K562 (cell line): ENCODE results near the gene SLFNL1. TPM values are rescaled to one million over a fixed set of nuclear protein-coding genes. Genes with fewer than 3 reads are reported as not detected.

Source experiments
- ATAC-seq: fragments of 200-7000 bp; cut with Tn5 transposase; 3 replicates; pipeline ENCODE4 v1.9.1; 2020; ENCODE audit warnings: moderate library complexity
- BruUV-seq: library from RNA; stranded (reverse); fragments of 400-500 nt; replicated peaks from 2 replicates; lab custom pipeline; 2021; lab: Mats Ljungman, UMichigan
- CTCF ChIA-PET: fragments of 300-600 bp; formaldehyde crosslinking; extraction: SDS; loops from one replicate; lab custom pipeline; 2021; ENCODE audit warnings: low intra/inter-chr PET ratio; lab: Yijun Ruan, JAX
- POLR2A ChIA-PET: fragments of 300-600, 350-650 bp; sonication (Branson Sonifier 250); formaldehyde crosslinking; extraction: SDS; loops from one replicate; lab custom pipeline; 2021; ENCODE audit warnings: antibody characterized with exemption, inconsistent platforms; lab: Yijun Ruan, JAX
- DNase-seq, 4 experiments: peaks; one replicate each; pipeline versions ENCODE4 v3.0.0 to v3.0.0-alpha.2; 2011 to 2018; ENCODE audit warnings: low spot score in 3 of 4, mixed read lengths in 3 of 4; ENCODE audit errors: extremely low read depth in 1 of 4
- FAIRE-seq: peaks from 2 replicates; lab custom pipeline; 2011; peaks lifted over from hg19 to GRCh38; lab: Jason Lieb, UNC
- H2AFZ ChIP-seq: 2 replicates; pipeline ENCODE4 v1.6.0; 2011; ENCODE audit warnings: low read depth, low read length, control low read depth, inconsistent platforms
- H3K27ac ChIP-seq: fragments of 200-600 bp; 3 replicates; pipeline ENCODE4 v1.8.0; 2011; ENCODE audit warnings: low read depth, mild to moderate bottlenecking, control low read depth, inconsistent platforms, low read length, moderate library complexity, mixed read lengths; ENCODE audit errors: extremely low read depth
- H3K27me3 ChIP-seq, 2 experiments: fragments of 300-600 bp in 1 of 2; 2 replicates in 1 of 2; 3 replicates in 1 of 2; pipeline versions ENCODE4 v1.6.0 to v1.8.0; 2011; ENCODE audit warnings: inconsistent platforms in 2 of 2, low read length in 2 of 2, mild to moderate bottlenecking in 1 of 2, mixed read lengths in 1 of 2, moderate library complexity in 1 of 2; ENCODE audit not compliant: control insufficient read depth in 2 of 2, insufficient read depth in 2 of 2
- H3K36me3 ChIP-seq: fragments of 300-600 bp; 3 replicates; pipeline ENCODE4 v1.8.0; 2011; ENCODE audit warnings: mild to moderate bottlenecking, low read length, inconsistent platforms; ENCODE audit not compliant: control insufficient read depth, insufficient read depth
- H3K4me1 ChIP-seq, 2 experiments: fragments of 200-600 bp in 1 of 2; replicated peaks in 1 of 2; 2 replicates in 1 of 2; 3 replicates in 1 of 2; pipeline versions ENCODE4 v1.5.1 to v1.8.0; 2011; ENCODE audit warnings: inconsistent platforms in 2 of 2, low read length in 2 of 2, mild to moderate bottlenecking in 1 of 2, mixed read lengths in 1 of 2, moderate library complexity in 1 of 2; ENCODE audit not compliant: control insufficient read depth in 2 of 2, insufficient read depth in 2 of 2
- H3K4me2 ChIP-seq: 2 replicates; pipeline ENCODE4 v1.6.1; 2011; ENCODE audit warnings: low read length, control low read depth, inconsistent platforms, mixed read lengths; ENCODE audit not compliant: insufficient read depth
- H3K4me3 ChIP-seq: fragments of 200-600 bp; sonication (generic), shearing (Covaris generic); 2 replicates; pipeline ENCODE4 v1.5.1; 2016; ENCODE audit warnings: control low read depth, inconsistent platforms
- H3K79me2 ChIP-seq: fragments of 200-600 bp; 3 replicates; pipeline ENCODE4 v1.8.0; 2011; ENCODE audit warnings: low read length, inconsistent platforms; ENCODE audit not compliant: control insufficient read depth, insufficient read depth
- H3K9ac ChIP-seq, 2 experiments: 2 replicates each; pipeline versions ENCODE4 v1.6.0 to v1.6.1; 2011; ENCODE audit warnings: low read depth in 2 of 2, low read length in 2 of 2, control low read depth in 1 of 2, inconsistent platforms in 1 of 2, mild to moderate bottlenecking in 1 of 2, mixed read lengths in 1 of 2; ENCODE audit not compliant: insufficient read depth in 1 of 2
- H3K9me1 ChIP-seq: one replicate; pipeline ENCODE4 v1.6.0; 2011; ENCODE audit warnings: inconsistent platforms, mild to moderate bottlenecking, low read length, moderate library complexity; ENCODE audit not compliant: control insufficient read depth, insufficient read depth
- H3K9me3 ChIP-seq: replicated peaks from 2 replicates; pipeline ENCODE4 v1.5.1; 2011; ENCODE audit warnings: low read depth, low read length, inconsistent platforms; ENCODE audit not compliant: control insufficient read depth, insufficient read depth
- H4K20me1 ChIP-seq: replicated peaks from 2 replicates; pipeline ENCODE4 v1.6.1; 2011; ENCODE audit warnings: low read length, inconsistent platforms, mixed read lengths; ENCODE audit not compliant: control insufficient read depth, insufficient read depth
- CAMTA2 ChIP-seq: fragments of 250-450 bp; sonication (Bioruptor Pico); conservative IDR thresholded peaks from 2 replicates; pipeline ENCODE4 v1.5.1; 2022
- DMBX1 ChIP-seq: fragments of 250-450 bp; sonication (Bioruptor Pico); IDR thresholded peaks from 2 replicates; pipeline ENCODE4 v1.8.0; 2022; ENCODE audit warnings: inconsistent platforms, mild to moderate bottlenecking, moderate library complexity, borderline replicate concordance
- SNAPC5 ChIP-seq: fragments of 250-450 bp; sonication (Bioruptor Pico); IDR thresholded peaks from 2 replicates; pipeline ENCODE4 v1.8.0; 2021; ENCODE audit warnings: moderate library complexity, mild to moderate bottlenecking, inconsistent platforms
- ZBTB17 ChIP-seq: fragments of 450-650 bp; formaldehyde crosslinking; IDR thresholded peaks from 2 replicates; pipeline ENCODE4 v1.4.0; 2020; ENCODE audit warnings: mild to moderate bottlenecking
- ZC3H4 ChIP-seq: sonication (generic); formaldehyde crosslinking; IDR thresholded peaks from 2 replicates; pipeline ENCODE4 v1.9.0; 2021; ENCODE audit warnings: missing genetic modification reagents, borderline replicate concordance
- ZNF134 ChIP-seq: fragments of 250-450 bp; sonication (Bioruptor Pico); conservative IDR thresholded peaks from 2 replicates; pipeline ENCODE4 v1.4.0; 2020
- ZNF174 ChIP-seq: fragments of 250-450 bp; sonication (Bioruptor Pico); IDR thresholded peaks from 2 replicates; pipeline ENCODE4 v1.4.0; 2020; ENCODE audit warnings: mild to moderate bottlenecking
- ZNF408 ChIP-seq: fragments of 250-450 bp; sonication (Bioruptor Pico); IDR thresholded peaks from 2 replicates; pipeline ENCODE4 v1.4.0; 2020; ENCODE audit warnings: low read depth, mild to moderate bottlenecking, moderate library complexity
- WGBS: fragments of 100-300 bp; shearing (Covaris generic); methylation state at CpG from one replicate; pipeline ENCODE4 v1.1.6; 2016; ENCODE audit warnings: low coverage, mixed read lengths; ENCODE audit not compliant: insufficient coverage; ENCODE audit errors: missing lambda C conversion rate; 5-methylcytosine and 5-hydroxymethylcytosine counted together
- in situ Hi-C: fragments of 300-500 bp; cut with MboI; formaldehyde crosslinking; loops from 4 replicates; pipeline ENCODE4 v1.15.0; 2018; ENCODE audit warnings: inconsistent platforms, mixed read lengths
- intact Hi-C: fragments of 100-400 bp; cut with micrococcal nuclease; formaldehyde crosslinking; loops from 2 replicates; pipeline ENCODE4 v1.14.2; 2022
- polyA plus RNA-seq, 8 experiments: library from polyadenylated mRNA; depleted of rRNA in 4 of 8; stranded (reverse) in 5 of 8; unstranded in 3 of 8; fragments of >200 nt; fragmentation: Nextera tagmentation in 2 of 8; fragmentation: Illumina TruSeq in 1 of 8; extraction: Ambion mirVana in 2 of 8; extraction: Trizol in 1 of 8; gene quantifications; 2 replicates each; pipeline versions ENCODE4 v1.2.1 to v1.2.3, GENCODE V29; 2011 to 2014; ENCODE audit warnings: inconsistent platforms in 1 of 8, missing spikeins in 1 of 8
- total RNA-seq, 7 experiments: library from RNA; depleted of rRNA in 6 of 7; stranded (reverse); fragments of >200 nt in 6 of 7; fragmentation: Illumina TruSeq in 2 of 7; extraction: Trizol in 2 of 7; gene quantifications; 2 replicates each; pipeline versions ENCODE4 v1.2.1 to v1.2.3, GENCODE V29; 2011 to 2021; ENCODE audit warnings: low replicate concordance in 1 of 7
- TF ChIP-seq, protein P1 (sequence below), 2 experiments: IDR thresholded peaks in 1 of 2; conservative IDR thresholded peaks in 1 of 2; 2 replicates each; pipeline ENCODE4 v1.6.1; 2016; ENCODE audit warnings: low read depth in 2 of 2, mild to moderate bottlenecking in 1 of 2, missing compliant biosample characterization in 1 of 2, missing genetic modification characterization in 1 of 2, moderate library complexity in 1 of 2

Gene SLFNL1
- total and polyA plus RNA-seq, 9 of the 15 experiments (the other 6 are each of a cell fraction or from before 2014, with no cell fraction given) = 0.05 to 0.14 (median 0.06) TPM; not detected in 5

DNA sequence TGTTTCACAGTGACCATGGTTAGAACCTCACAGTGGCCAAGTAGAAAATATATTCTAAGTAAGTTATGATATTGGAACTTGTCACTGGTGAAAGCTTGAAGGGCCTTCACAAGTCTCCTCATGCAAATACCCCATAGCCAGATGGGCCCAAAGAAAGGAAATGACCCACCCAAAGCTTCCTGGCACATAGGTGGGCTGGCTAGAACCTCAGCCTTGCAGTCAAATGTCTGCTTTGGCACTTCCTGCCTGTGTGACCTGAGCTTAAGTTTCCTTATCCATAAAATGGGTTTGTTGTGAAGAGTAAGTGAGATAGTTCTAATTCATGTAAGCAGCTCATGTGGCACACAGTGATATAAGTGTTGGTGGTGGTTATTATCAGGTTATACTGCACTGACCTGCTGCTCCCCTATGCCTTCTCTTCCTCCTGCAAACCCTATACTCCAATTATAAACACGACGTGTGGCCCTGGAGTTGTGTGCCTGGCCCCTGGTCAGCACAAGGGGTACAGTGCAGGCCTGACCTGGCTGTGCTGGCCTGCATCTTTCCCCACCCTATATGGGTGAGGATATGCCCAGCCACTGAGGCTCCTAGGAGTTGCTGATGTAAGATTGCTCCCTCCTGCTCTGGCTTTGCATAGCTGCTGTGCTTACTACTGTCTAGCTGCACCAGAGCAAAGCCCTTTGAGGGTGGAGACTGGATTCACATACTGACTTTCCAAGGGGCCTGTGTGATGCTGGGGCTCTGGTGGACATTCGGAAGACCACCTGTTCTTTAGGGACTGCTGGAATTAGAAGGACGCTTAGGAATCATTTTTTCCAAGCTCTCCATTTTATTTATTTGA lies 4.7 kb upstream of the SLFNL1 start:
- ATAC-seq (no peak), DNase-seq (no peak), FAIRE-seq (no peak)
- Histone ChIP-seq H4K20me1 (peaks cover 5% of the 10 kb centered on the region; the same call in 1 of the 2 replicates), H3K9me3 (no peaks in the 10 kb centered on the region), H3K9ac (0 out of 4 replicates have a peak overlapping the region, but pooled peaks of 1 of the 2 experiments have one; percentile 29), H3K36me3 (peaks cover 33% of the 10 kb centered on the region), H3K79me2 (no peaks in the 10 kb centered on the region), H3K4me1 (peaks cover 0 to 6% of the 10 kb centered on the region in 2 experiments; a peak in 2 of 5 replicates), H3K27ac (no peak overlapping the region), H3K9me1 (no peaks in the 10 kb centered on the region), H3K4me2 (no peak overlapping the region), H3K4me3 (no peak overlapping the region), H2AFZ (no peak overlapping the region), H3K27me3 (no peaks in the 10 kb centered on the region)
- in situ Hi-C loops = no loop called here
- ChIA-PET CTCF (no interaction called here), POLR2A (interaction anchor here (0.6 to 1.5 kb wide), 6 partner anchors 9 to 103 kb away, joined by 3 to 6 read pairs (median 4); no protein-coding TSS in a partner anchor)
- TF ChIP-seq SNAPC5 (CRISPR knock-in tag) (no peak), ZC3H4 (no peak), ZNF134 (CRISPR knock-in tag) (no peak), ZNF408 (no peak), CAMTA2 (CRISPR knock-in tag) (no peak), ZNF174 (CRISPR knock-in tag) (no peak), ZBTB17 (no peak), DMBX1 (CRISPR knock-in tag) (no peak)
- TF ChIP-seq, protein P1, sequence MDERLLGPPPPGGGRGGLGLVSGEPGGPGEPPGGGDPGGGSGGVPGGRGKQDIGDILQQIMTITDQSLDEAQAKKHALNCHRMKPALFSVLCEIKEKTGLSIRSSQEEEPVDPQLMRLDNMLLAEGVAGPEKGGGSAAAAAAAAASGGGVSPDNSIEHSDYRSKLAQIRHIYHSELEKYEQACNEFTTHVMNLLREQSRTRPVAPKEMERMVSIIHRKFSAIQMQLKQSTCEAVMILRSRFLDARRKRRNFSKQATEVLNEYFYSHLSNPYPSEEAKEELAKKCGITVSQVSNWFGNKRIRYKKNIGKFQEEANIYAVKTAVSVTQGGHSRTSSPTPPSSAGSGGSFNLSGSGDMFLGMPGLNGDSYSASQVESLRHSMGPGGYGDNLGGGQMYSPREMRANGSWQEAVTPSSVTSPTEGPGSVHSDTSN (CRISPR knock-in tag; IDR thresholded peaks at IDR 0.05; ENCODE audit: low read depth) = no peak
- TF ChIP-seq, protein P1 (tag; conservative IDR thresholded peaks at IDR 0.05; ENCODE audit: low read depth) = no peak
- WGBS = 87% methylated on average over 4 of the region's 4 CpGs
- intact Hi-C loops = no loop called here
- BruUV-seq = no TSS peak
